NCI-H82 treated with DMSO at 0.1 percent for 48 hours (cell line): ENCODE measurements around the gene PPP1R13B.
"Not testable (repeated sequence)": the region's sequence is repeated elsewhere in the genome, so short reads cannot be mapped to it uniquely, and the experiment has no call there.

Source experiments
- DNase-seq: peaks from one replicate; lab custom pipeline; 2025; ENCODE audit not compliant: unreplicated experiment; lab: John Stamatoyannopoulos, UW

Gene PPP1R13B

DNA sequence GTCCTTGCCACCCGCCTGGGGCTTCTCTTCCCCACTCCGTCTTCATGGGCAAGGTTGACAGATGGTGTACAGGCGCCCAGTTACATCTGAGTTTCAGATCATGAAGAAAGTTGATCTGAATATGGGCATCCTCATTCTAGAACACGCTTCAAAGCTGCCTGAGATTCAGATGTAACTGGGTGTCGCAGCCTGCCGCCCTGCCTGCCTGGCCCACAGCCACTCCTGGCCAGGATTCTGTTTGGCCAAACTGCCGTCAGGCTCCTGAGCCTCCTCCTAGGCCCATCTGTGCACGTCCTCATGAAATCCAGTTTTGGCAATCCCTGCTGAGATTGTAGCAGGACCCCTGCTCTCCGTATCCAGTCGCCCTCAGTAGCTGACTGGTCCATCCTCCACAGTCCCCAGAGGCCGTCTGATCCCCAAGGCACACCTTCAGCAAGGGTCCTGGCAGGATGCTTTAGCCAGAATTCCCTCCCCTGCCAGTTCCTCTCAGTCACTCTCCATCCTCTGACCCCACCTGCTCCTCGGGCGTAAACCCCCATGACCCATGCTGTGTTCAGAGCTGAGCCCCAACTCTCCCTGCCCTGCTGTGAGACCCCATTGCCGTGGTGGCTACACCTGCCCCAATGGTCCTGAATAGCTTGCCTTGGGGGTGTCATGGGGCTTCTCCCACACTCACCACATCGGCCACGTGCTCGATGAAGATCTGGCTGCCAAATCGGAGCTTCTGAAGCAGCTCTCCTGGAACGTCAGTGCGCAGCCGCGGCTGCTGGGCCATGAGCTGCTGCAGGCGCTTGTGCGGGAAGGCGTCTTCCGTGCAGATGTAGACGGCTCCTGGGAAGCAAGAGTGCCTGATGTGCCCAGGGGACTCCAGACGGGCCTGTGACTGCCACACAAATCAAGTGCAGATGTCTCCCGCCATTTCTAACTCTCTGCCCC is 144.6 kb downstream of the PPP1R13B start:
- no peak for DNase-seq

DNA sequence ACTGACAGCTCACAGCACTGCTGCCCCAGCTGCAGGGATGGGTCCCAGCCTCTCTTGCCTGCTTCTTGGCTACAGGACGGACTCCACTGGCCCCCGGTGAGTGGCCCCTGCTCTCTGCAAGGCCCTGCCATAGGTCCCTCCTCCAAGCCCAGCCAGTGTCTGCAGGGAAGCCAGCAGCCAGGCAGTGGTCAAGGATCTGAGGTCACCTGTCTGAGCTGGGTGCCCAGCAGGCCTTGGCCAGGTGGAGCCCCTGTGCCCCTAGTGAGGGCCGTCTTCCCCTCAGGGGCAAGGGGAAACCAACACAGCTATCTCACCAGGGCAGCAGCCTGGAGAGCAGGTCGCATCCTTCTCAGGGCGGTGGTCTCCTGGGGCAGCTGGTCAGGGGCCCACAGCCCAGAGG is 145.3 kb downstream of the PPP1R13B start:
- DNase-seq = no peak

DNA sequence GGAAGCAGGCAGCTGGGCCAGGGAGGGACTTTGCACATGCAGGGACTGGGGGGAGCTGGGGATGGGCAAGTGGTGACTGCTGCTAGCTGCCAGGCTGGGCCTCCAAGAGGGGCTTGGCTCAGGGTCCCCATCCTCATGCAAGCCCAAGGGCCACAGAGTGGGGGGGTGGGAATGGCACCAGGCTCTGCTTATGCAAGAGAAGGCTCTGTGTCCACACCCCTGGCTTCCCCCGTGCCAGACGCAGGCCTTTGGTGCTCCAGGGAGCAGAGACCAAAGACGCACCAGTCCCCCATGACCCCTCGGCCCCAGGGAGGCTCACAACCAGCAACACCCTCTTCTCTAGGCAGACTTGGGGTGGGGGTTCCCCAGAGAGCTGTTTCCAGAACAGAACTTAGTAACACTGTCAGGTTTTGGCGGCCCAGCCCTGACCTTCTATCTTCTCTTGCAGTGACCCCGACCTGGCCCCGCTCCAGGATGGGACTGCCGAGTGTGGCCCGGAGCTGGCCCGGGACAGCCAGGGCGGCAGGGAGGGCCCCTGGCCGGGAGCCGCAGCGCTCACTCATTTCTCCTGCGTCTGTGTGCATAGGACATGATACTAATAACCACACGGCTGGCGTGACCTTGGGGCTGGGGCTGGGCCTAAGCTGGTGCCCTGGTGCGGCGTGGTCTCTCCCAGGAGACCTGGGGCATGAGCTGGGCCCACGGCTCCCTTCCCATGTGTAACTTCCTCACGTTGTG is 146.5 kb downstream of the PPP1R13B start:
- DNase-seq = no peak

DNA sequence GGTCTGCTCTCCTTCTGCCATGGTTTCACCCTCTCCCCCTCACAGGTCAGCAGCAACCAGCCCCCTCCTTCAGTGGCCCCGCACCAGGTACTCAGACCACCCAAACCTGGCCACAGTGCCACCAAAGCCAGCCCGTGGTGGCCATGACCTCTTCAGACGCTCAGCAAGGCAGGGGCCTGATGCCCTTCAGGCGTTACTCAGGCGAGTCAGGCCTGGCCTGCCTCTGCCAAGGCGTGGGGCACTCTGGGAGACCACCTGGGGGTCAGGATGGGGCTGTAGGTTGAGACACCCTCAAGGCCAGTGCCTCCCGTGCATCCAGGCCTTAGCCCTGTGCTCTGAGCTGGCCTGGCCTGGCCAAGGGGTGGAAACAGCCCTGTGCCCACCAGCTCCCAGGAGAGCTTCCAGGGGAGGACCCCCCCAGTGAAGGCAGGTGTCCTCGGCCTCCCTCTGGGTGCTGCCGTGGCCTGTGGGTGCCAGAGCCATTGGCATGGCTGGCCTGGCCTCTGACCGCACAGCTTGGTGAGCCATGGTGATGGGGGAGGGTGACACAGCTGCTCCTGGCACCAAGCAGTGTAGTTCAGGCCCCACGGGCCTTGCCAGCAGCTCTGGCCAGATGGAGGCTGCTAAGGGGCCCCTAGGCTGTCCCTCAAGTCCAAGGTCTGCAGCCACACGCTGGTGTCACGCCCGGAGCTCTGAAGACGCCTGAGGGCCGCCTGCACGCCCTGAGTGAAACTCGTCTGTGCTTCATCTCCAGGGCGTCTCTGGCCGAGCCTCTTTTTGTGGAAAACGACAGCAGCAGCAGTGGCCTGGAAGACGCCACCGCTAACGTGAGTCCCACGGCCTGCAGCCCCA is 147.2 kb downstream of the PPP1R13B start:
- no peak for DNase-seq

GRCh38 chr14:103699261-103699661 is 148.1 kb downstream of the PPP1R13B start:
- no peak for DNase-seq

GRCh38 chr14:103698380-103699260 is 148.8 kb downstream of the PPP1R13B start:
- DNase-seq = no peak

- no peak for DNase-seq
Observed at GRCh38 chr14:103697603-103698379, 149.6 kb downstream of the PPP1R13B start.

- DNase-seq = no peak
Observed at GRCh38 chr14:103697206-103697602, 150.2 kb downstream of the PPP1R13B start.

GRCh38 chr14:103696466-103697071 is 150.8 kb downstream of the PPP1R13B start:
- no peak for DNase-seq

GRCh38 chr14:103696070-103696402 is 151.3 kb downstream of the PPP1R13B start:
- no peak for DNase-seq

GRCh38 chr14:103695296-103696069 is 151.9 kb downstream of the PPP1R13B start:
- no peak for DNase-seq

- no peak for DNase-seq
Observed at GRCh38 chr14:103694572-103695026, 152.8 kb downstream of the PPP1R13B start.

- DNase-seq = no peak
Observed at GRCh38 chr14:103693515-103693914, 153.9 kb downstream of the PPP1R13B start.

- no peak for DNase-seq
Observed at GRCh38 chr14:103692871-103693270, 154.5 kb downstream of the PPP1R13B start.

- DNase-seq = no peak
Observed at GRCh38 chr14:103692159-103692558, 155.2 kb downstream of the PPP1R13B start.

GRCh38 chr14:103691655-103692054 is 155.7 kb downstream of the PPP1R13B start:
- not testable (repeated sequence) for DNase-seq

- DNase-seq = no peak
Observed at GRCh38 chr14:103690332-103690731, 157.0 kb downstream of the PPP1R13B start.
